NCI-H774 (cell line): Measurements from ENCODE around the gene ZDHHC1.
A peak's percentile ranks its signal among the peaks of the same experiment; 100 is the strongest.

ENCODE experiments used
- DNase-seq: peaks from one replicate; lab custom pipeline; 2025; lab: John Stamatoyannopoulos, UW

Gene ZDHHC1

GRCh38 chr16:67409631-67410030 is 6.6 kb downstream of the ZDHHC1 start:
- DNase-seq = no peak

DNA sequence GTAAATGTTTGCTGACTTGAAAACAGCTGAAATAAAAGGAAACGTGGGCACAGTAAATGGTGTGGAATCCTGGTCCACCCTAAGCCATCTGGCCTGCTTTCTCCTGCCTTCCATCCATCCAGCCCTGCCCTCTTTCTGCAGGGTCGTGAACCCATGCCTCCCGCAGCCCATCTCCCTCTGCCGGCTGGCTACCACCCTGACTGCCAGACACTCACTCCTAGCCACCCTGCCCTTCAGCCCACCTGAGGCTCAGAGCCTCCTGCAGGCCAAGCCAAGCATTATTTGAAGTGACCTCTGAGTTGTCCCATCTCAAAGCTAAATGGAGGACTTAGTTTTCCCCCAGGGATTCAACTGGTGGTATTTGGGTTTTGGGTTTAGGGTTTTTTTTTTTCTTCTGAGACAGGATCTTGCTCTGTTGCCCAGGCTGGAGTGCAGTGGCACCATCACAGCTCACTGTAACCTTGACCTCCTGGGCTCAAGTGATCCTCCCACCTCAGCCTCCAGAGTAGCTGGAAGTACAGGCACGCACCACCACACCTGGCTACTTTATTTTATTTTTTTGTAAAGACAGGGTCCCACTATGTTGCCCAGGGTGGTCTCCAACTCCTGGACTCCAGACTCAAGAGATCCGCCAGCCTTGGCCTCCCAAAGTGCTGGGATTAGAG is 8.4 kb downstream of the ZDHHC1 start:
- no peak for DNase-seq

DNA sequence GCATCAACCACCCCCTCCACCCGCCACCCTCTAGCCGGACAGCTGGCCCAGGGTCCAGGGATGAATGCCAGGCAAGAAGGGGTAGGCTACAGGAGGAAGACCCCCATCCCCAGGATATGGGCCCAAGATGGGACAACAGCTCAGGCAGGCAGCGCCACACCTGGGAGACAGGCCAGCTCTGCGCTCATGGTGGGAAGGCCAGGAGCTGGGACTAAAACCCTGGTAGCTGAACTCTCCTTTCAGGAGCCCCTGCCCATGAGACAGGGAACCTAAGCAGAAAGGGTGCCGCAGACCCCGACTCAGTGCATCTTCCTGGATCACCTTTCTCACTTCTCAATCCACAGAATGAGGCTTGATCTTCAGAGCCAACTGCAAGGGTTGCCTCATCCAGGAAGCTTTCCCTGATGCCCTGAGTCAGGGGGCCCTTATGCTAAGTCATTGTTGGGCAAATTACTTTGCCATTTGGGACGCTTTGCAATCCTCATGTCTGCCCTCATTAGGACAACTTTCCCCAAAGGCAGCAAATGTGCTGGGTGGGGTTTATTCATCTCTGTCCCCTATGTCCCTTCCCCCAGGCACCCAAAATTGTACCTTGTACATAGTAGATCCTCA is 9.0 kb downstream of the ZDHHC1 start:
- no peak for DNase-seq

DNA sequence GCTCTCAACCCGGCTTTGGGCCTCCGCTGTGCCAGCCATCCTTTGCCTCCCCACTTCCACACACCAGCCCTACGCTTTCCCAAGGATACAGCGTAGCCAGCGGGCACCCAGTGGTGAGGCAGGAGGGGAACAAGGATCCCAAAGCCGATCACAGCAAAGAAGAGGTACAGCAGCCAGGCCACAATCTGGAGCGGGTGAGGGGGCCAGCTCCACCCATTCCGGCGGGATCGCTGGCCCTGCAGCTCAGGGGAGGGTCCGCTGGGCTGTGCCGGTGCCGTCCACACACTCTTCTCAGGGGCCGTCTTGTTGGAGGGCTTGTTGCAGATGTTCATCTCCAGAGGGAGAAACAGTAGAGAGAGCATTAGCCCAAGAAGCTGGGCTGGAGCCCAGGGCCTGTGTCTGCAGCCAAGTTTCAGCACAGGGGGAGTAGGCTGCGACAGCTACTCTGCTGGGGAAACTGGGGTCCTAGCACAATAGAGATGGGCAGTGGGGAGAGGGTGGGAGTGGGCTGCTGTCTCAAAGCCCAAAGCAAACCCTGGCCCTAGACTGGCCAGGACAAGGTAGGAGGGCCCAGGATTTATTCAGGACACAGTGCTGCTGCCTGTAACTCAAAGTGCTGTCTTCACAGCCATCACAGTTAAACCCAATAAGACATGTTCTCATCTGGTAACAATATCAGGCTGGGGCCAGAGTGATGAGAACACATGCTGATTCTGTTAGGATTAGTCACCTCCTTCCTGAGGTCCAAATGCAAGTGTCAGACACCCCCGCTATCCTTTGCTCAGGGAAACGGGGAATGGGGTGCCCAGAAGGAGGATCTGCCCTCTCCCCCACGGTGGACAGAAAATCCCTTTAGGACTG is 9.9 kb downstream of the ZDHHC1 start:
- no peak for DNase-seq

- no peak for DNase-seq
Measured at GRCh38 chr16:67405336-67405735, 10.9 kb downstream of the ZDHHC1 start.

DNA sequence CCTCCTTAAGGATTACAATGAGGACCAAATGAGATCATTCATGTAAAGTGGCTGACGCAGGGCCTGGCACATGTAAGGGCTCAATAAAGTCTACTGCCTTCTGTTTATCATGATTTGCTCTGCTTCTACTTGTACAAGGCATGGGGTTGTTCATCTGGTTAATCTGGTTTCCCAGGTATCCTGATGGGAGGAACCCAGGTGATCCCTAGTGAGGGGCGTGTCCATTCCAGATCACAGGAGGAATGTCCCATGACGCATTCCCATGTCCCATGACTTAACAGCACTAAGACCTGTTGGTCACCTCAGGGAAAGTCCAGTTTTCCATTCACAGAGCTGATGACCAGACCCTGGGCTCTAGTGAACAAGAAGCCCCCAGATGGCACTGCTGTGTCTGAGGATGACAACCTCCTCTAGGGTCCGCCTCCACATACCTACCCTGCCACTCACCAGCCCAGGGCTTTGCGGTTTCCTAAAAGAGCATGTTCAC is 11.5 kb downstream of the ZDHHC1 start:
- DNase-seq = no peak

DNA sequence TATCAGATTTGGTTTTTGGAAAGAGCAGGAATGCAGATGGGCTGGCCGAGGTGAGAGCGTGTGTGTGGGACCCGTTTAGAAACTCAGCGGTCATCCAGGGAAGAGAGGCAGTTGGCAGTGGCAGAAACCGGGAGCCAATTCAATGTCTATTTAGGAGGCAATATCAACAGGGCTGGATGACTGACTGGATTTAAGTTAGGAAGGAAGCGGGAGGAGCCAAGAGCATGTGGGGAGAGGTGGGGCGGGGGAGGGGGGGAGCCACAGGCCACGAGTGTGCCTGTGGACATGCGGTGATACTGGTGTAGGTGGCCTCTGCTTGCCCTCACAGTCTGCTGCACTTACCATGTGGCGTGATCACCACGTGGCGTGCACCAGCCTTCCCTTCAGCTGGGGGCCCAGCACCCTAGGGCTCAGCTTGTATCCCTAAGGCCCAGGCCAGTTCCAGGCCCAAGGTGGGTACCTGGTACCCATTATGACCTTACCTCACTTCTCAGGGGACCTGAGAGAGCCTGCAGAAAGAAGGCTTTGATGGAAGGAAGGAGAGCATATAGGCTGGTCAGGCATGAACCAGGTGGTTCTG is 12.2 kb downstream of the ZDHHC1 start:
- no peak for DNase-seq

DNA sequence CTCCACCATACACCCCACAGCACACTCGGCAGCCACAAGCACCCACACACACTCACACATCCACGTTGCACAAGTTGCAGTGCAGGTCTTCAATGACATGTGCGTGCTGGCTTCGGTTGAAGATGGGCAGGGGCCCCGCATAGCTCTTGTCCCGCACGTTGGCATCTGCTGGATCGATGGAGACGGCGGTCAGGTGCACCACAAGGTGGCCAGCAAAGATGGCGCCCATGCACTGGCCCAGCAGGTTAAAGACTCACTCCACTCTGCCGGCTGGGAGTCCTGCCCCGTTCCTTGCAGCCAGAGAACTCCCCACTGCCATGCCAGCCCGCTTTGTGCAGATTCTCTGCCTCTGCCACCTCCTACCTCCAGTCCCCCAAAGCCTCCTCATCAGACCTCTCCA is 15.4 kb downstream of the ZDHHC1 start:
- DNase-seq = no peak

GRCh38 chr16:67399749-67400704 is 16.2 kb downstream of the ZDHHC1 start:
- peak; percentile 31 for DNase-seq

- no peak for DNase-seq
Measured at GRCh38 chr16:67399218-67399733, 17.0 kb downstream of the ZDHHC1 start.

DNA sequence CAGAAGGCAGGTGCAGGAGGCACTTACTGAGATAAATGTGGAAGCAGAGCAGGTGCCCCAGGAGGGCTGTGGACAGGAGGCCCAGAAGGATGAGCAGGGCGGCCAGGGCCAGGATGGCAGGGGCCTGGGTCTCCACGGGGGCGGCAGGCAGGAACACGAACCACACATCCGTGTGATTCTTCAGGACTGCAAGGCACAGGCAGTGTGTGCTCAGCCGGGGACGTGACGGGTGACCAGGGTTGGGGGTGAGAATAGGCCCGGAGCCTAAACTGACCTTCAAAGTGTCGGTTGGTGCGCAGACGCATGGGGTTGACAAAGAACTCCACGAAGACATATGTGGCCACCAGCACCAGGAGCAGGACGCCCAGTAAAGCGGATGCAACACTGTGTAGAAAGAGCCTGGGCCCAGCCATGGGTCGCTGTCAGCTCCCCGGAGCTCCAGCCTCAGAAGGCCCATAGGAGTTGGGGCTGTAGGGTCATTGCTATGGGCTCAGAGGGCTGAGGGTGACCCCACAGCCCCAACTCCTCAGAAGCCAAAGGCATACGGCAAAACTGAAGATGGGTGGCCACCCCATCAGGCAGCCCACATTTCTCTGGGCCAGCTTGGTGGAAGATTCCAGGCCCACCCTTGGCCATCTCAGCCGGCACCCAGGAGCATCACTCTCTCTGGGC is 17.6 kb downstream of the ZDHHC1 start:
- DNase-seq = no peak

DNA sequence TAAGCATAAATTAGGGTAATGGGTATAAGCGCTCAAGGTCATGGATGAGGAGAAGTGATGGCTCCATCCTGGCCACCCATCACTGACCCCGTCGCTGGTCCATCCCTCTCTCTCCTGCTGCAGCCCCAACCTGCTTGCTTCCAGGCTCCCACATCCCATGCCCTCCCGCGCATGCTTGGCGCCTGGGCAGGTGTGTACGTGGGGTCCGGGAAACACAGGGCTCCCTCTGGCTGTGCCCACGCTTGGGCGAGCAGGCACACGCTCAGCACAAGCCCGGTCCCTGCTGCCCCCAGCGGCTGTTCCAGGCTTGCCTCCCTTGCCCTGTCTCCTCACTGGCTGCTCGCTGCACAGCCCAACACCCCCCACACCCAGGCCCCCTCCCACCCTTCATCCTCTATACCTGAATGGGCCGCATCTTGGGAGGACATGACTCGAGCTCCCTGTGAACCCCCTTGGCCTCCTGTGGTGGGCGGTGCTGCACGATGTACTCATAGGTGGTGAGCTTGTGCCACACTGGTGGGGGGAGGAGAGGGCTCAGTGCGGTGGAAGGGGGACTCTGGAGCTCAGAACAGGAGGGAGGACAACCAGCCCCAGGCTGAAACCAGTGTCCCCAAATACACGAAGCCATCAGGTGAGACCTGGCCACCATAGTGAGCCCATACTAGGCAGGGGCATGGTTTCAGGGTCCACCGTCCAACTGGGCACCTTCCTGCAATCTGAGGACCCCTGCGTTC is 18.3 kb downstream of the ZDHHC1 start:
- no peak for DNase-seq

DNA sequence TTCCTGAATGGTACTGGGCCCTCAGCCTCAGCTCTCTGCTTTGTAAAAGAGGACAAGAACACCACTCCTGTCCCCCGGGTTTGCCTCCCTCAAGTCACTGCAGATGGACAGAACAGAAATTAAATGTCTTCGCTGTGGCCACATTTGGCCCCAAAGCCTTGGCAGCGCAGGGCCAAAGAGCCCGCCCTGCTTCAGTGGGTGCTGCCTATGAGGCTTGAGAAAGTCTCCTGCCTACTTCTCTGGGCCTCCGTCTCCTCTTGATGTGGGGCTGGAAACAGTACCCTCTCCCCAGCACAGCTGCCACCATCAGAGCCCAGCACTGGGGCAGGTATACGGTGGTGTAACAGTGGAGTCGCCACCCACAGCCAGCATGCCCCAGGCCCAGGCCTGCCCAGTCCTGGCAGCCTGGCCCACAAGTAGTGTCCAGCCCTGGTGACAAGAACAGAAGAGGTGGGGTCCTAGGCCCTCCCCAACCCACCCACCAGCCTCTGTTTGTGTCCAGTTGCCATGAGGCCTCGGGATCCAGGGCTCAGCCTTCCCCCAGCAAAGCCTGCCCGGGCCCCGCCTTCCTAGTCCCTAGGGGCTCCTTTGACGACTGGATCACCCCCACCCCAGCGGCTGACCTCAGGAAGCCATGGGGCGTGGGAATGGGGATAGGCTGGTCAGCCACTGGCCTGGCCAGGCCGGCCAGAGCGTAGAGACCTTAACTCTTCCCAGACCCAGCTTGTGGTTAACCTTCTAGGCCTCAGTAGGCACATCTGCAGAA is 19.1 kb downstream of the ZDHHC1 start:
- DNase-seq = no peak

GRCh38 chr16:67396159-67397035 is 19.9 kb downstream of the ZDHHC1 start:
- peak; percentile 76 for DNase-seq

GRCh38 chr16:67395458-67396158 is 20.7 kb downstream of the ZDHHC1 start:
- DNase-seq = peak; percentile 15

GRCh38 chr16:67395105-67395457 is 21.2 kb downstream of the ZDHHC1 start:
- no peak for DNase-seq
